GM20000 (cell line): ENCODE results near the gene VCAM1.

Experiments
- DNase-seq: peaks from one replicate; pipeline ENCODE4 v3.0.0; 2012; ENCODE audit warnings: low spot score
- TF ChIP-seq, protein P1 (sequence below): IDR thresholded peaks from 2 replicates; pipeline ENCODE4 v1.5.1; 2012; ENCODE audit warnings: mild to moderate bottlenecking, control low read depth; ENCODE audit errors: extremely low read depth, missing control alignments

Gene VCAM1

DNA sequence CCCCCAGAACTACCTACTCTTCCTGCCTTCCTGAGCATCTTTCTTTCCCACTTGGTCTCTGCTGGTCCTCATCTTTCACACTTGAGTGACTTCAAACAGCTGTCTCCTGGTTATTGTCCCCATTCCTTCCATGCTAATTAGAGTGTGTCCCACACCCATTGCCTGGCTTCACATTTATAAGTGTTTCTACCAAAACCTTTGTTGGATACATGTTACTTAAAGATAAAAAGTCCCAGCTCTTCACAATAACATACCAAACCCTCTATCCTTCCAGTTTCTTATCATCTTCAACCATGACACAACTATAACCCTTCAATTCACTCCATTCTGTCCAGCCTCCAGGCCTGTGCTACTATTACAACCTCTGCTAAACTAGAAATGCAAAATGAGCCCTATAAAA lies 41.0 kb downstream of the VCAM1 start:
- DNase-seq = no peak
- TF ChIP-seq, protein P1, sequence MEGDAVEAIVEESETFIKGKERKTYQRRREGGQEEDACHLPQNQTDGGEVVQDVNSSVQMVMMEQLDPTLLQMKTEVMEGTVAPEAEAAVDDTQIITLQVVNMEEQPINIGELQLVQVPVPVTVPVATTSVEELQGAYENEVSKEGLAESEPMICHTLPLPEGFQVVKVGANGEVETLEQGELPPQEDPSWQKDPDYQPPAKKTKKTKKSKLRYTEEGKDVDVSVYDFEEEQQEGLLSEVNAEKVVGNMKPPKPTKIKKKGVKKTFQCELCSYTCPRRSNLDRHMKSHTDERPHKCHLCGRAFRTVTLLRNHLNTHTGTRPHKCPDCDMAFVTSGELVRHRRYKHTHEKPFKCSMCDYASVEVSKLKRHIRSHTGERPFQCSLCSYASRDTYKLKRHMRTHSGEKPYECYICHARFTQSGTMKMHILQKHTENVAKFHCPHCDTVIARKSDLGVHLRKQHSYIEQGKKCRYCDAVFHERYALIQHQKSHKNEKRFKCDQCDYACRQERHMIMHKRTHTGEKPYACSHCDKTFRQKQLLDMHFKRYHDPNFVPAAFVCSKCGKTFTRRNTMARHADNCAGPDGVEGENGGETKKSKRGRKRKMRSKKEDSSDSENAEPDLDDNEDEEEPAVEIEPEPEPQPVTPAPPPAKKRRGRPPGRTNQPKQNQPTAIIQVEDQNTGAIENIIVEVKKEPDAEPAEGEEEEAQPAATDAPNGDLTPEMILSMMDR = no peak

DNA sequence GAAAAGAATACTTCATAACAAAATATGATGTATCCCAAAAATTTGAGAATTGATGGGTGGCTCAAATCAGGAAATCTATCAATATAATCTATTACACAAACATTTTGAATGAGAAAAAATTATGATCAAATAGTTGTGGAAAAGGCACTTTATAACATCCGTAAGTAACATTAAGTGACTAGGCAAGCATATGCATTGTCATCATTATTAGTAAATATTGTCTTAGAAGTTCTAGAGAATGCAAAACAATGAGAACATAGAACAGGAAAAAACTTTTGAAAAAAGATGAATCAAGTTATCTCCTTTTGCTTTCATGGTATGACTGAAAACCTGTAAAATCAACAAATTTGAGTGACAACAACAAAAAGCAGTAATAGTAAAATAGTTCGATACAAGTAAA lies 42.9 kb downstream of the VCAM1 start:
- TF ChIP-seq, protein P1 = no peak
- no peak for DNase-seq

DNA sequence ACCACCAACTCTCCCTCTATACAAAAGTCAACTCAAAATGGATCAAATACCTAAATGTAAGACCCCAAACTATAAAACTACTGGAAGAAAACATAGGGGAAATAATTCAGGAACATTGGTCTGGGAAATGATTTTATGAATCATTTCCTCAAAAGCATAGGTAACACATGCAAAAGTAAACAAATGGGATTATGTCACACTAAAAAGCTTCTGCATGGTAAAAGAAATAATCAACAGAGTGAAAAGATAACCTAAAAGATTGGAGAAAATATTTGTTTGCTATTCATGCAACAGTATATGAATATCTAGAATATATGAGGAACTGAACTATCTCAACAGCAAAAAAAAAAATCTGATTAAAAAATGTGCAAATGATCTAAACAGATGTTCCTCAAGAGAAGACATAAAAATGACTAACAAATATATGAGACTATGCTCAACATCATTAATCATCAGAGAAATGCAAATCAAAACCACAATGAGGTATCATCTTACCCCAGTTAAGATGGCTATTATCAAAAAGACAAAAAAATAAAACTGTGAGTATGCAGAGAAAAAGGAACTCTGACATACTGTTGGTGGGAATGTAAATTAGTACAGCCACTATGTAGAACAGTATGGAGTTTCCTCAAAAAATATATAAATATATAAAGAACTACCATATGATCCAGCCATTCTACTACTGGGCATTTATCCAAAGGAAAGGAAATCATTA lies 47.8 kb downstream of the VCAM1 start:
- DNase-seq = no peak
- TF ChIP-seq, protein P1 = no peak

DNA sequence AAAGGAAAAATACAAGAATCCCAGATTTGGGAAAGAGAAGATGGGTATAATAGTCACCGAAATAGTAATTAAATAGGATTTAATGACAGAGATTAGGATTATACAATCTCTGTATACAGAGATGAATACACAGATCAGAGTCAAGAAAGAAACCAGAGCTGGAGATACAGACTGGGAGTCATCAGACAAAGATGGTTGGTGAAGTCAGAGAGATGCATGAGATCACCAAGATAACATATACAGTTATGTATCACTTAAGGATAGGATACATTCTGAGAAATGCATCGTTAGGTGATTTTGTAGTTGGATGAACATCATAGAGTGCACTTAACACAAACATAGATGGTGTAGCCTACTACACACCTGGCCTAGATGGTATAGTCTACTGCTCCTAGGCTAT lies 49.8 kb downstream of the VCAM1 start:
- TF ChIP-seq, protein P1 = no peak

DNA sequence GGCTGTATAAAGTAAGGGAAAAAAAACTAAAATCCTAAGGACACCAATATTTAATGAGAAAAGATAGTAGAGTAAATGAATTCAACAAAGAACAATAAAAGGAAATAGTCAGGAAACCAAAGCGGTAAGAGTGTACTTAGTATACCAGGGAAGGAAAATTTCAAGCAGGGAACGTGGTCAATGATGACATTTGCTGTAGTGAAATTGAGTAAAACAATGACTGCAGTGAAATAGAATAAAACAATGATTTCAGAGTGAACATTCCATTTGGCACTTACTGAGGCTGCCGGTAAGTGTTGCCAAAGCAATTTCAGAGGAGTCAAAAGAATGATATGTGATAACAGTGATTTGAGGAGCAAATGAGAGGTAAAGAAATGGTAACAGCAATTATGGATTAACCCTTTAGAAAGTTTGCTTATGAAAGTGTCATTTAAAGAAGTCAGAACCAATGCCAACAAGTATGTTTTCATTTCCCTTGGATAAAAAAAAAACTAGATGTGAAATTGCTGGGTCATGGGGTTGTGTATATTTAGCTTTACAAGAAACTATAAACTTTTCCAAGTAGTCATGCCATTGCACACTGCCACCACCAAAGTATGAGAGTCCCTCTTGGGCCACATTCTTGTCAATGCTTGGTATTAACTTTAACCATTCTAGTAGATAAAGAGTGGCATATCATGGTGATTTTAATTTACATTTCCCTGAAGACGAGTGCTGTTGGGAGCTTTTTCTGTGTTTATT lies 50.5 kb downstream of the VCAM1 start:
- no peak for DNase-seq
- TF ChIP-seq, protein P1 = no peak

More for the DNA sequence above, 49.8 kb downstream of the VCAM1 start:
- no peak for DNase-seq

DNA sequence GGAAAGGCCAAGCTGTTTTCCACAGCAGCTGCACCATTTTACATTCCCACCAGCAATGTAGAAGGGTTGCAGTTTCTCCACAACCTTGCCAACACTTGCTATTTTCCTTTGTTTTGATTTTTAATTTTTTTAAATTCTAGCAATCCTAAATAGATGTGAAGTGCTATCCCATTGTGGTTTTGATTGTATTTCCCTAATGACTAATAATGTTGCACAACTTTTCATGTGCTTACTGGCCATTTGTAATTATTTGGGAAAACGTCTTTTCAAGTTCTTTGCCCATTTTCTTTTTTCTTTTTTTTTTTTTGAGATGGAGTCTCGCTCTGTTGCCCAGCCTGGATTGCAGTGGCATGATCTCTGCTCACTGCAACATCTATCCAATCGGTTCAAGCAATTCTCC lies 53.9 kb downstream of the VCAM1 start:
- DNase-seq = no peak
- TF ChIP-seq, protein P1 = no peak

DNA sequence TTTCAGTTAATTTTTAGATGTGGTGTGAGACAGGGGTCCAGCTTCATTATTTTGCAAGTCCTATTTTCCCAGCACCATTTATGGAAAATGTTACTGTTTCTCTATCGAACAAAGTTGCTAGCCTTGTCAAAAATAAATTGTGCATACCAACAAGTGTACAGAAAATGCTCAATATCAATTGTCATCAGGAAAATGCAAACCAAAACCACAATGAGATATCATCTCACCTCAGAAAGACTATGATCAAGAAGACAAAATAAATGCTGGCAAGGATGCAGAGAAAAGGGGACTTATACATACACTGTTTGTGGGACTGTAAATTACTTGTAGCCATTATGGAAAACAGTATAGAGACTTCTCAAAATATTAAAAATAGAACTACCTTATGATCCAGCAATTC lies 54.8 kb downstream of the VCAM1 start:
- no peak for DNase-seq
- TF ChIP-seq, protein P1 = no peak
